ENCODE results near the gene EEF1A2.

Gene EEF1A2

GRCh38 chr20:63536241-63536977, 37.5 kb upstream of the EEF1A2 start:
- no peaks in the 10 kb centered on the region for H3K27me3 ChIP-seq (ENCODE audit: insufficient read depth, low read length)
- H3K9ac ChIP-seq (ENCODE audit: low read depth, low read length) = no peak overlapping the region

GRCh38 chr20:63534831-63535651, 36.2 kb upstream of the EEF1A2 start:
- H3K36me3 ChIP-seq (ENCODE audit: insufficient read depth, low read length) = no peaks in the 10 kb centered on the region
- H3K4me1 ChIP-seq (ENCODE audit: insufficient read depth, low read length) = no peaks in the 10 kb centered on the region

More at GRCh38 chr20:63536241-63536977, 37.5 kb upstream of the EEF1A2 start:
- Histone ChIP-seq H3K27ac (ENCODE audit: low read depth, low read length) (no peak overlapping the region), H3K4me1 (ENCODE audit: insufficient read depth, low read length) (no peaks in the 10 kb centered on the region), H3K9me3 (ENCODE audit: insufficient read depth, low read depth, low read length) (no peaks in the 10 kb centered on the region), H3K36me3 (ENCODE audit: insufficient read depth, low read length) (no peaks in the 10 kb centered on the region), H3K4me3 (ENCODE audit: low read length) (no peak overlapping the region)
- WGBS = 89% methylated on average over 35 of the region's 35 CpGs

GRCh38 chr20:63534427-63534830, 35.5 kb upstream of the EEF1A2 start:
- Histone ChIP-seq H3K9me3 (ENCODE audit: insufficient read depth, low read depth, low read length) (no peaks in the 10 kb centered on the region), H3K4me1 (ENCODE audit: insufficient read depth, low read length) (no peaks in the 10 kb centered on the region), H3K27ac (ENCODE audit: low read depth, low read length) (no peak overlapping the region), H3K9ac (ENCODE audit: low read depth, low read length) (no peak overlapping the region), H3K36me3 (ENCODE audit: insufficient read depth, low read length) (no peaks in the 10 kb centered on the region), H3K4me3 (ENCODE audit: low read length) (no peak overlapping the region), H3K27me3 (ENCODE audit: insufficient read depth, low read length) (no peaks in the 10 kb centered on the region)
- 91% methylated on average over 12 of the region's 12 CpGs for WGBS

More at GRCh38 chr20:63534831-63535651, 36.2 kb upstream of the EEF1A2 start:
- H3K9me3 ChIP-seq (ENCODE audit: insufficient read depth, low read depth, low read length) = no peaks in the 10 kb centered on the region
- H3K4me3 ChIP-seq (ENCODE audit: low read length) = no peak overlapping the region
- no peak overlapping the region for H3K9ac ChIP-seq (ENCODE audit: low read depth, low read length)
- WGBS = 91% methylated on average over 49 of the region's 49 CpGs
- H3K27me3 ChIP-seq (ENCODE audit: insufficient read depth, low read length) = no peaks in the 10 kb centered on the region
- no peak overlapping the region for H3K27ac ChIP-seq (ENCODE audit: low read depth, low read length)

- Histone ChIP-seq H3K4me3 (ENCODE audit: low read length) (no peak overlapping the region), H3K4me1 (ENCODE audit: insufficient read depth, low read length) (no peaks in the 10 kb centered on the region), H3K27ac (ENCODE audit: low read depth, low read length) (no peak overlapping the region), H3K9me3 (ENCODE audit: insufficient read depth, low read depth, low read length) (no peaks in the 10 kb centered on the region), H3K9ac (ENCODE audit: low read depth, low read length) (no peak overlapping the region), H3K27me3 (ENCODE audit: insufficient read depth, low read length) (no peaks in the 10 kb centered on the region), H3K36me3 (ENCODE audit: insufficient read depth, low read length) (no peaks in the 10 kb centered on the region)
- WGBS = 92% methylated on average over 28 of the region's 28 CpGs
These were observed 35.0 kb upstream of the EEF1A2 start for GRCh38 chr20:63533871-63534393.

- H3K27me3 ChIP-seq (ENCODE audit: insufficient read depth, low read length) = no peaks in the 10 kb centered on the region
- no peaks in the 10 kb centered on the region for H3K36me3 ChIP-seq (ENCODE audit: insufficient read depth, low read length)
- no peak overlapping the region for H3K9ac ChIP-seq (ENCODE audit: low read depth, low read length)
- no peak overlapping the region for H3K27ac ChIP-seq (ENCODE audit: low read depth, low read length)
- no peaks in the 10 kb centered on the region for H3K4me1 ChIP-seq (ENCODE audit: insufficient read depth, low read length)
- 91% methylated on average over 14 of the region's 14 CpGs for WGBS
- H3K4me3 ChIP-seq (ENCODE audit: low read length) = no peak overlapping the region
- H3K9me3 ChIP-seq (ENCODE audit: insufficient read depth, low read depth, low read length) = no peaks in the 10 kb centered on the region
These were observed 34.5 kb upstream of the EEF1A2 start for GRCh38 chr20:63533388-63533787.

- H3K36me3 ChIP-seq (ENCODE audit: insufficient read depth, low read length) = no peaks in the 10 kb centered on the region
- H3K4me1 ChIP-seq (ENCODE audit: insufficient read depth, low read length) = no peaks in the 10 kb centered on the region
- 93% methylated on average over 24 of the region's 24 CpGs for WGBS
- no peak overlapping the region for H3K4me3 ChIP-seq (ENCODE audit: low read length)
- H3K9me3 ChIP-seq (ENCODE audit: insufficient read depth, low read depth, low read length) = no peaks in the 10 kb centered on the region
- H3K27ac ChIP-seq (ENCODE audit: low read depth, low read length) = no peak overlapping the region
- no peaks in the 10 kb centered on the region for H3K27me3 ChIP-seq (ENCODE audit: insufficient read depth, low read length)
- no peak overlapping the region for H3K9ac ChIP-seq (ENCODE audit: low read depth, low read length)
These were observed 33.6 kb upstream of the EEF1A2 start for GRCh38 chr20:63532449-63532971.

GRCh38 chr20:63531686-63532448, 33.0 kb upstream of the EEF1A2 start:
- no peaks in the 10 kb centered on the region for H3K9me3 ChIP-seq (ENCODE audit: insufficient read depth, low read depth, low read length)
- H3K9ac ChIP-seq (ENCODE audit: low read depth, low read length) = no peak overlapping the region
- H3K27ac ChIP-seq (ENCODE audit: low read depth, low read length) = no peak overlapping the region
- 91% methylated on average over 27 of the region's 27 CpGs for WGBS
- no peak overlapping the region for H3K4me3 ChIP-seq (ENCODE audit: low read length)
- H3K36me3 ChIP-seq (ENCODE audit: insufficient read depth, low read length) = no peaks in the 10 kb centered on the region
- H3K27me3 ChIP-seq (ENCODE audit: insufficient read depth, low read length) = no peaks in the 10 kb centered on the region
- H3K4me1 ChIP-seq (ENCODE audit: insufficient read depth, low read length) = no peaks in the 10 kb centered on the region

GRCh38 chr20:63530788-63531160, 31.9 kb upstream of the EEF1A2 start:
- H3K27ac ChIP-seq (ENCODE audit: low read depth, low read length) = no peak overlapping the region
- no peaks in the 10 kb centered on the region for H3K27me3 ChIP-seq (ENCODE audit: insufficient read depth, low read length)
- 93% methylated on average over 14 of the region's 14 CpGs for WGBS
- no peaks in the 10 kb centered on the region for H3K4me1 ChIP-seq (ENCODE audit: insufficient read depth, low read length)
- no peaks in the 10 kb centered on the region for H3K36me3 ChIP-seq (ENCODE audit: insufficient read depth, low read length)
- H3K9me3 ChIP-seq (ENCODE audit: insufficient read depth, low read depth, low read length) = no peaks in the 10 kb centered on the region
- H3K9ac ChIP-seq (ENCODE audit: low read depth, low read length) = no peak overlapping the region
- no peak overlapping the region for H3K4me3 ChIP-seq (ENCODE audit: low read length)

- H3K9me3 ChIP-seq (ENCODE audit: insufficient read depth, low read depth, low read length) = no peaks in the 10 kb centered on the region
- H3K27ac ChIP-seq (ENCODE audit: low read depth, low read length) = no peak overlapping the region
- no peaks in the 10 kb centered on the region for H3K4me1 ChIP-seq (ENCODE audit: insufficient read depth, low read length)
- no peak overlapping the region for H3K4me3 ChIP-seq (ENCODE audit: low read length)
- no peaks in the 10 kb centered on the region for H3K27me3 ChIP-seq (ENCODE audit: insufficient read depth, low read length)
- WGBS = 91% methylated on average over 39 of the region's 39 CpGs
- H3K9ac ChIP-seq (ENCODE audit: low read depth, low read length) = no peak overlapping the region
- no peaks in the 10 kb centered on the region for H3K36me3 ChIP-seq (ENCODE audit: insufficient read depth, low read length)
These were observed 31.2 kb upstream of the EEF1A2 start for GRCh38 chr20:63529861-63530787.

- Histone ChIP-seq H3K4me3 (ENCODE audit: low read length) (no peak overlapping the region), H3K36me3 (ENCODE audit: insufficient read depth, low read length) (no peaks in the 10 kb centered on the region), H3K9me3 (ENCODE audit: insufficient read depth, low read depth, low read length) (no peaks in the 10 kb centered on the region), H3K27me3 (ENCODE audit: insufficient read depth, low read length) (no peaks in the 10 kb centered on the region), H3K9ac (ENCODE audit: low read depth, low read length) (no peak overlapping the region), H3K27ac (ENCODE audit: low read depth, low read length) (no peak overlapping the region), H3K4me1 (ENCODE audit: insufficient read depth, low read length) (no peaks in the 10 kb centered on the region)
- 92% methylated on average over 27 of the region's 27 CpGs for WGBS
These were observed 30.4 kb upstream of the EEF1A2 start for GRCh38 chr20:63529180-63529860.
